Measurements from ENCODE around the gene TMEM176A.
"Not testable (repeated sequence)": the region's sequence is repeated elsewhere in the genome, so short reads cannot be mapped to it uniquely, and the experiment has no call there.

TMEM176A gene

GRCh38 chr7:150800581-150801241 lies at the start of gene TMEM176A:
Gene TMEM176A, plus strand, starts transcription at chr7:150800769. Its CDS starts 782 bp downstream, at chr7:150801551.
- no peak for DNase-seq

GRCh38 chr7:150751702-150752101 lies 48.9 kb upstream of the TMEM176A start:
- no peak for DNase-seq

- DNase-seq = no peak
These were observed 47.3 kb upstream of the TMEM176A start for GRCh38 chr7:150753239-150753638.

- DNase-seq = peak; percentile 60
These were observed 46.6 kb upstream of the TMEM176A start for GRCh38 chr7:150753826-150754603.

- no peak for DNase-seq
These were observed 45.6 kb upstream of the TMEM176A start for GRCh38 chr7:150754951-150755350.

- DNase-seq = peak; percentile 88
These were observed 45.0 kb upstream of the TMEM176A start for GRCh38 chr7:150755473-150756099.

GRCh38 chr7:150756166-150756565 lies 44.4 kb upstream of the TMEM176A start:
- no peak for DNase-seq

- peak; percentile 80 for DNase-seq
These were observed 43.7 kb upstream of the TMEM176A start for GRCh38 chr7:150756858-150757257.

- DNase-seq = no peak
These were observed 41.1 kb upstream of the TMEM176A start for GRCh38 chr7:150759479-150759878.

- no peak for DNase-seq
These were observed 34.2 kb upstream of the TMEM176A start for GRCh38 chr7:150766334-150766709.

- no peak for DNase-seq
These were observed 30.8 kb upstream of the TMEM176A start for GRCh38 chr7:150769768-150770167.

GRCh38 chr7:150774131-150774530 lies 26.4 kb upstream of the TMEM176A start:
- not testable (repeated sequence) for DNase-seq

- DNase-seq = no peak
These were observed 22.4 kb upstream of the TMEM176A start for GRCh38 chr7:150778014-150778737.

- peak; percentile 68 for DNase-seq
These were observed 21.7 kb upstream of the TMEM176A start for GRCh38 chr7:150778738-150779301.

GRCh38 chr7:150780292-150780691 lies 20.3 kb upstream of the TMEM176A start:
- DNase-seq = no peak

- no peak for DNase-seq
These were observed 19.5 kb upstream of the TMEM176A start for GRCh38 chr7:150781103-150781502.

- DNase-seq = no peak
These were observed 18.6 kb upstream of the TMEM176A start for GRCh38 chr7:150781961-150782360.

GRCh38 chr7:150784120-150784736 lies 16.3 kb upstream of the TMEM176A start:
- DNase-seq = no peak

GRCh38 chr7:150784954-150785353 lies 15.6 kb upstream of the TMEM176A start:
- DNase-seq = no peak

- DNase-seq = peak; percentile 15
These were observed 13.0 kb upstream of the TMEM176A start for GRCh38 chr7:150787321-150788281.
